A549 (cell line): ENCODE measurements around the gene CHCHD6.

ENCODE experiments used
- BHLHE40 ChIP-seq: IDR thresholded peaks from 2 replicates; pipeline ENCODE4 v1.6.1; 2012; ENCODE audit warnings: low read depth, low read length, inconsistent platforms
- CHD2 ChIP-seq: fragments of 150-350 bp; IDR thresholded peaks from 2 replicates; pipeline ENCODE4 v1.6.1; 2014; ENCODE audit warnings: low read length; ENCODE audit not compliant: partially characterized antibody
- TF ChIP-seq, protein P1 (sequence below): fragments of >200 bp; sonication (Bioruptor Twin); formaldehyde crosslinking; IDR thresholded peaks from 3 replicates; pipeline ENCODE4 v1.5.1; 2016
- TF ChIP-seq, protein P2 (sequence below): fragments of 200-600 bp; sonication (generic); IDR thresholded peaks from 2 replicates; pipeline ENCODE4 v1.6.1; 2016; ENCODE audit warnings: antibody characterized with exemption, mild to moderate bottlenecking, moderate library complexity
- TF ChIP-seq, protein P3 (sequence below): IDR thresholded peaks from 2 replicates; pipeline ENCODE4 v1.6.1; 2012

DNA sequence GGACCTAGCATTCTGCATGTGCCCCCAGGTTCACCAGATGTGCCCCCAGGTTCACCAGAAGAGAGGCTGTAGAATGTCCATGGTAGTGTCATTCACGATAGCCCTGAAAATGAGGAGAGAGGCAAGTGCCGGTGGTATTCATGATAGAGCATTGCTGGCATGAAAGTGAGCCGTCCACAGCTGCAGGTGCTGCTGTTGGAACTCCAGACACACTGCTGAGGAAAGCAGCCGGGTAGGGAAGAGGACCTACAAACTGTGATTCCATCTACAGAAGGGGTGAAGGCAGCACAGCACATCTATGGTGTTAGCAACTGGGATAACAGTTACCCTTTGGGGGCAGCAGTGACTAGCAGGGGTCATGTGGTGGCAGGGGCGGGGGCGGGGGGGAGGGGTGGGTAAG lies 153.9 kb downstream of the CHCHD6 start:
- TF ChIP-seq, protein P1, sequence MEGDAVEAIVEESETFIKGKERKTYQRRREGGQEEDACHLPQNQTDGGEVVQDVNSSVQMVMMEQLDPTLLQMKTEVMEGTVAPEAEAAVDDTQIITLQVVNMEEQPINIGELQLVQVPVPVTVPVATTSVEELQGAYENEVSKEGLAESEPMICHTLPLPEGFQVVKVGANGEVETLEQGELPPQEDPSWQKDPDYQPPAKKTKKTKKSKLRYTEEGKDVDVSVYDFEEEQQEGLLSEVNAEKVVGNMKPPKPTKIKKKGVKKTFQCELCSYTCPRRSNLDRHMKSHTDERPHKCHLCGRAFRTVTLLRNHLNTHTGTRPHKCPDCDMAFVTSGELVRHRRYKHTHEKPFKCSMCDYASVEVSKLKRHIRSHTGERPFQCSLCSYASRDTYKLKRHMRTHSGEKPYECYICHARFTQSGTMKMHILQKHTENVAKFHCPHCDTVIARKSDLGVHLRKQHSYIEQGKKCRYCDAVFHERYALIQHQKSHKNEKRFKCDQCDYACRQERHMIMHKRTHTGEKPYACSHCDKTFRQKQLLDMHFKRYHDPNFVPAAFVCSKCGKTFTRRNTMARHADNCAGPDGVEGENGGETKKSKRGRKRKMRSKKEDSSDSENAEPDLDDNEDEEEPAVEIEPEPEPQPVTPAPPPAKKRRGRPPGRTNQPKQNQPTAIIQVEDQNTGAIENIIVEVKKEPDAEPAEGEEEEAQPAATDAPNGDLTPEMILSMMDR, result no peak
- no peak for TF ChIP-seq BHLHE40
- no peak for TF ChIP-seq CHD2
- TF ChIP-seq, protein P2, sequence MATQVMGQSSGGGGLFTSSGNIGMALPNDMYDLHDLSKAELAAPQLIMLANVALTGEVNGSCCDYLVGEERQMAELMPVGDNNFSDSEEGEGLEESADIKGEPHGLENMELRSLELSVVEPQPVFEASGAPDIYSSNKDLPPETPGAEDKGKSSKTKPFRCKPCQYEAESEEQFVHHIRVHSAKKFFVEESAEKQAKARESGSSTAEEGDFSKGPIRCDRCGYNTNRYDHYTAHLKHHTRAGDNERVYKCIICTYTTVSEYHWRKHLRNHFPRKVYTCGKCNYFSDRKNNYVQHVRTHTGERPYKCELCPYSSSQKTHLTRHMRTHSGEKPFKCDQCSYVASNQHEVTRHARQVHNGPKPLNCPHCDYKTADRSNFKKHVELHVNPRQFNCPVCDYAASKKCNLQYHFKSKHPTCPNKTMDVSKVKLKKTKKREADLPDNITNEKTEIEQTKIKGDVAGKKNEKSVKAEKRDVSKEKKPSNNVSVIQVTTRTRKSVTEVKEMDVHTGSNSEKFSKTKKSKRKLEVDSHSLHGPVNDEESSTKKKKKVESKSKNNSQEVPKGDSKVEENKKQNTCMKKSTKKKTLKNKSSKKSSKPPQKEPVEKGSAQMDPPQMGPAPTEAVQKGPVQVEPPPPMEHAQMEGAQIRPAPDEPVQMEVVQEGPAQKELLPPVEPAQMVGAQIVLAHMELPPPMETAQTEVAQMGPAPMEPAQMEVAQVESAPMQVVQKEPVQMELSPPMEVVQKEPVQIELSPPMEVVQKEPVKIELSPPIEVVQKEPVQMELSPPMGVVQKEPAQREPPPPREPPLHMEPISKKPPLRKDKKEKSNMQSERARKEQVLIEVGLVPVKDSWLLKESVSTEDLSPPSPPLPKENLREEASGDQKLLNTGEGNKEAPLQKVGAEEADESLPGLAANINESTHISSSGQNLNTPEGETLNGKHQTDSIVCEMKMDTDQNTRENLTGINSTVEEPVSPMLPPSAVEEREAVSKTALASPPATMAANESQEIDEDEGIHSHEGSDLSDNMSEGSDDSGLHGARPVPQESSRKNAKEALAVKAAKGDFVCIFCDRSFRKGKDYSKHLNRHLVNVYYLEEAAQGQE, result no peak
- TF ChIP-seq, protein P3, sequence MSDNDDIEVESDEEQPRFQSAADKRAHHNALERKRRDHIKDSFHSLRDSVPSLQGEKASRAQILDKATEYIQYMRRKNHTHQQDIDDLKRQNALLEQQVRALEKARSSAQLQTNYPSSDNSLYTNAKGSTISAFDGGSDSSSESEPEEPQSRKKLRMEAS, result no peak
